H1 (cell line): Measurements from ENCODE around the gene ERC1. TPM values are rescaled to one million over a fixed set of nuclear protein-coding genes. Genes with fewer than 3 reads are reported as not detected.

Experiments
- CTCF ChIA-PET: fragments of 300-600 bp; sonication (Branson Sonifier 250); formaldehyde crosslinking; loops from one replicate; lab custom pipeline; 2021; ENCODE audit not compliant: partially characterized antibody; lab: Charles Lee
- POLR2A ChIA-PET: fragments of 300-600 bp; sonication (Branson Sonifier 250); formaldehyde crosslinking; loops from one replicate; lab custom pipeline; 2021; ENCODE audit warnings: inconsistent platforms; ENCODE audit not compliant: partially characterized antibody; lab: Charles Lee
- DNase-seq, 2 experiments: peaks; one replicate each; pipeline versions ENCODE4 v3.0.0 to v3.0.0-alpha.2; 2010 to 2022; ENCODE audit warnings: low spot score in 2 of 2, low read depth in 1 of 2, mixed read lengths in 1 of 2
- FAIRE-seq: peaks from 2 replicates; lab custom pipeline; 2011; peaks lifted over from hg19 to GRCh38; lab: Jason Lieb, UNC
- H2AFZ ChIP-seq: 2 replicates; pipeline ENCODE4 v1.8.1; 2012; ENCODE audit warnings: low read length, inconsistent platforms
- H2AK5ac ChIP-seq: 2 replicates; pipeline ENCODE4 v1.6.1; 2013; ENCODE audit warnings: low read depth, low read length
- H2BK120ac ChIP-seq: replicated peaks from 2 replicates; pipeline ENCODE3; 2013; ENCODE audit warnings: low read depth, low read length, inconsistent platforms
- H2BK12ac ChIP-seq: 2 replicates; pipeline ENCODE4 v1.6.1; 2013; ENCODE audit warnings: low read depth, low read length
- H2BK15ac ChIP-seq: 2 replicates; pipeline ENCODE4 v1.6.1; 2013; ENCODE audit warnings: low read length
- H2BK20ac ChIP-seq: 2 replicates; pipeline ENCODE4 v1.6.1; 2013; ENCODE audit warnings: low read length
- H2BK5ac ChIP-seq: 2 replicates; pipeline ENCODE4 v1.6.1; 2013; ENCODE audit warnings: low read depth, low read length
- H3K14ac ChIP-seq: 2 replicates; pipeline ENCODE4 v1.6.1; 2013; ENCODE audit warnings: inconsistent platforms; ENCODE audit not compliant: insufficient read length
- H3K18ac ChIP-seq: 2 replicates; pipeline ENCODE4 v1.6.1; 2013; ENCODE audit warnings: low read length; ENCODE audit errors: extremely low read depth
- H3K23ac ChIP-seq: 2 replicates; pipeline ENCODE4 v1.6.1; 2013; ENCODE audit warnings: inconsistent platforms; ENCODE audit not compliant: insufficient read length
- H3K23me2 ChIP-seq: 2 replicates; pipeline ENCODE4 v1.6.1; 2013; ENCODE audit warnings: low read depth, low read length
- H3K27ac ChIP-seq: 2 replicates; pipeline ENCODE4 v1.6.1; 2011; ENCODE audit warnings: low read depth, low read length, inconsistent platforms
- H3K27me3 ChIP-seq, 4 experiments: replicated peaks in 1 of 4; 1 replicate in 1 of 4; 2 replicates in 3 of 4; pipeline versions ENCODE4 v1.6.1 to v1.8.1; 2011 to 2013; ENCODE audit warnings: low read length in 3 of 4, mild to moderate bottlenecking in 3 of 4, inconsistent platforms in 2 of 4, mixed read lengths in 2 of 4, moderate library complexity in 1 of 4; ENCODE audit not compliant: control insufficient read depth in 3 of 4, insufficient read depth in 3 of 4; ENCODE audit errors: extremely low read depth in 1 of 4
- H3K36me3 ChIP-seq, 4 experiments: 2 replicates each; pipeline versions ENCODE4 v1.6.1 to v1.8.1; 2011 to 2013; ENCODE audit warnings: mild to moderate bottlenecking in 4 of 4, low read length in 3 of 4, moderate library complexity in 2 of 4, control low read depth in 1 of 4, inconsistent platforms in 1 of 4; ENCODE audit not compliant: insufficient read depth in 4 of 4, control insufficient read depth in 2 of 4
- H3K4ac ChIP-seq: replicated peaks from 2 replicates; pipeline ENCODE3; 2013; ENCODE audit warnings: low read length, low read depth, mixed read lengths, inconsistent platforms; ENCODE audit not compliant: insufficient read length
- H3K4me1 ChIP-seq, 4 experiments: replicated peaks in 1 of 4; 1 replicate in 1 of 4; 2 replicates in 3 of 4; pipeline versions ENCODE4 v1.6.1 to v1.8.1; 2011 to 2013; ENCODE audit warnings: low read length in 3 of 4, inconsistent platforms in 2 of 4, mixed read lengths in 1 of 4; ENCODE audit not compliant: insufficient read depth in 4 of 4, control insufficient read depth in 3 of 4
- H3K4me2 ChIP-seq, 2 experiments: 2 replicates each; pipeline versions ENCODE4 v1.6.1 to v1.8.1; 2011 to 2013; ENCODE audit warnings: low read depth in 2 of 2, low read length in 2 of 2, control low read depth in 1 of 2, inconsistent platforms in 1 of 2, mild to moderate bottlenecking in 1 of 2; ENCODE audit not compliant: insufficient read depth in 1 of 2
- H3K4me3 ChIP-seq, 4 experiments: fragments of 200-600, 300-600 bp in 1 of 4; sonication (generic), shearing (Covaris generic), sonication (Bioruptor Twin) in 1 of 4; 2 replicates each; pipeline versions ENCODE4 v1.5.1 to v1.8.1; 2011 to 2016; ENCODE audit warnings: low read length in 4 of 4, low read depth in 3 of 4, control low read depth in 2 of 4, inconsistent platforms in 2 of 4, mild to moderate bottlenecking in 2 of 4, mixed read lengths in 1 of 4, moderate library complexity in 1 of 4; ENCODE audit not compliant: insufficient read depth in 2 of 4; ENCODE audit errors: extremely low read depth in 1 of 4
- H3K56ac ChIP-seq: replicated peaks from 2 replicates; pipeline ENCODE3; 2013; ENCODE audit warnings: low read depth, mild to moderate bottlenecking, mixed read lengths, low read length, inconsistent platforms; ENCODE audit not compliant: insufficient read length
- H3K79me1 ChIP-seq: 2 replicates; pipeline ENCODE4 v1.6.1; 2013; ENCODE audit warnings: low read depth, low read length, control low read depth
- H3K79me2 ChIP-seq, 2 experiments: 2 replicates each; pipeline versions ENCODE4 v1.6.1 to v1.8.1; 2012 to 2013; ENCODE audit warnings: low read length in 2 of 2, mild to moderate bottlenecking in 2 of 2, inconsistent platforms in 1 of 2; ENCODE audit not compliant: insufficient read depth in 2 of 2, control insufficient read depth in 1 of 2
- H3K9ac ChIP-seq, 4 experiments: replicated peaks in 1 of 4; 1 replicate in 1 of 4; 2 replicates in 3 of 4; pipeline versions ENCODE4 v1.6.1 to v1.8.1; 2011 to 2013; ENCODE audit warnings: low read depth in 3 of 4, low read length in 3 of 4, control low read depth in 2 of 4, mild to moderate bottlenecking in 2 of 4, moderate library complexity in 2 of 4, inconsistent platforms in 1 of 4; ENCODE audit errors: extremely low read depth in 1 of 4
- H3K9me3 ChIP-seq, 2 experiments: 2 replicates each; pipeline versions ENCODE4 v1.6.1 to v1.8.1; 2012 to 2013; ENCODE audit warnings: mild to moderate bottlenecking in 2 of 2, moderate library complexity in 2 of 2, control low read depth in 1 of 2, inconsistent platforms in 1 of 2, low read depth in 1 of 2, low read length in 1 of 2, mixed read lengths in 1 of 2; ENCODE audit not compliant: insufficient read depth in 2 of 2
- H4K20me1 ChIP-seq, 2 experiments: replicated peaks in 1 of 2; 2 replicates each; pipeline versions ENCODE3 to v1.8.1; 2011 to 2013; ENCODE audit warnings: inconsistent platforms in 2 of 2, low read length in 2 of 2, mild to moderate bottlenecking in 1 of 2; ENCODE audit not compliant: insufficient read depth in 2 of 2, control insufficient read depth in 1 of 2
- H4K5ac ChIP-seq: 2 replicates; pipeline ENCODE4 v1.6.1; 2013; ENCODE audit warnings: low read length, low read depth, mixed read lengths, inconsistent platforms; ENCODE audit not compliant: insufficient read length
- H4K8ac ChIP-seq: 2 replicates; pipeline ENCODE4 v1.8.0; 2013; ENCODE audit warnings: mild to moderate bottlenecking, moderate library complexity, low read length, inconsistent platforms; ENCODE audit not compliant: insufficient read depth; ENCODE audit errors: extremely low read depth
- H4K91ac ChIP-seq: replicated peaks from 2 replicates; pipeline ENCODE3; 2013; ENCODE audit warnings: low read length, mixed read lengths, inconsistent platforms; ENCODE audit not compliant: insufficient read length
- ASH2L ChIP-seq: fragments of 200-600, 300-600 bp; sonication (generic); IDR thresholded peaks from one replicate; pipeline ENCODE4 v1.7.1; 2017; ENCODE audit warnings: low read length
- ATF2 ChIP-seq: IDR thresholded peaks from 2 replicates; pipeline ENCODE4 v1.6.1; 2012; ENCODE audit warnings: low read length, inconsistent platforms
- ATF3 ChIP-seq: IDR thresholded peaks from 2 replicates; pipeline ENCODE4 v1.6.1; 2011; ENCODE audit warnings: low read depth, mild to moderate bottlenecking, low read length; ENCODE audit not compliant: insufficient read depth
- CHD1 ChIP-seq: IDR thresholded peaks from 2 replicates; pipeline ENCODE4 v1.6.1; 2012; ENCODE audit warnings: low read depth, low read length, improper control_type of control experiment
- CTBP2 ChIP-seq: IDR thresholded peaks from 2 replicates; pipeline ENCODE4 v1.7.0; 2011; ENCODE audit warnings: borderline replicate concordance, mild to moderate bottlenecking, moderate library complexity, mixed read lengths, low read length; ENCODE audit not compliant: insufficient read depth, insufficient read length
- RAD21 ChIP-seq, 2 experiments: IDR thresholded peaks in 1 of 2; conservative IDR thresholded peaks in 1 of 2; 2 replicates each; pipeline ENCODE4 v1.6.1; 2011; ENCODE audit warnings: low read depth in 2 of 2, low read length in 2 of 2, improper control_type of control experiment in 1 of 2, inconsistent platforms in 1 of 2, mild to moderate bottlenecking in 1 of 2, moderate library complexity in 1 of 2
- RXRA ChIP-seq: IDR thresholded peaks from 2 replicates; pipeline ENCODE4 v1.6.1; 2011; ENCODE audit warnings: low read depth, mild to moderate bottlenecking, low read length, moderate library complexity; ENCODE audit not compliant: insufficient read depth
- SUZ12 ChIP-seq: fragments of 200-600 bp; sonication (generic); IDR thresholded peaks from 2 replicates; pipeline ENCODE4 v1.6.1; 2012; ENCODE audit warnings: mild to moderate bottlenecking, inconsistent platforms, low read length, moderate library complexity, mixed read lengths
- TAF7 ChIP-seq: optimal IDR thresholded peaks from 2 replicates; pipeline ENCODE3; 2011; ENCODE audit warnings: low read depth, mild to moderate bottlenecking, inconsistent platforms, low read length, moderate library complexity, borderline replicate concordance
- TCF12 ChIP-seq: IDR thresholded peaks from 2 replicates; pipeline ENCODE4 v1.6.1; 2011; ENCODE audit warnings: low read depth, mild to moderate bottlenecking, low read length
- ZNF274 ChIP-seq: IDR thresholded peaks from 2 replicates; pipeline ENCODE4 v1.7.0; 2012; ENCODE audit warnings: low read length, borderline replicate concordance; ENCODE audit errors: extremely low read depth
- WGBS, 2 experiments: shearing (Covaris generic) in 1 of 2; methylation state at CpG; one replicate each; pipeline versions ENCODE4 v1.1.6 to v1.1.7; 2013 to 2015; ENCODE audit warnings: low lambda C conversion rate in 2 of 2, mixed read lengths in 2 of 2, inconsistent platforms in 1 of 2, low coverage in 1 of 2, missing lambda C conversion rate in 1 of 2; ENCODE audit not compliant: insufficient replicate concordance in 2 of 2, insufficient coverage in 1 of 2, insufficient read length in 1 of 2; ENCODE audit errors: extremely low coverage in 1 of 2, missing lambda C conversion rate in 1 of 2; 5-methylcytosine and 5-hydroxymethylcytosine counted together
- polyA plus RNA-seq, 7 experiments: library from polyadenylated mRNA; depleted of rRNA in 3 of 7; stranded (reverse) in 5 of 7; unstranded in 2 of 7; fragments of >200 nt in 5 of 7; fragments of 200-250 nt in 2 of 7; gene quantifications; 1 replicate in 5 of 7; 2 replicates in 1 of 7; 4 replicates in 1 of 7; pipeline versions ENCODE4 v1.2.1 to v1.2.3, GENCODE V29; 2011 to 2013; ENCODE audit warnings: missing spikeins in 2 of 7, mixed read lengths in 2 of 7
- total RNA-seq: library from RNA; stranded (reverse); fragmentation: NEBNext Ultra II Directional; extraction: Animal tissue kit (Norgen Biotek cat#: 25700); gene quantifications from 2 replicates; pipeline ENCODE4 v1.2.1, GENCODE V29; 2021

Gene ERC1
- total and polyA plus RNA-seq, 2 of the 8 experiments (the other 6 are each of a cell fraction or from before 2014, with no cell fraction given) = 7.8 to 45.7 TPM

GRCh38 chr12:1502379-1502720 lies 511.3 kb downstream of the ERC1 start:
- H4K91ac ChIP-seq = no peak overlapping the region
- H3K4me1 ChIP-seq = peaks cover 0 to 3% (median 0%) of the 10 kb centered on the region in 4 experiments; a peak in 1 of 7 replicates
- H3K4me2 ChIP-seq = no peak overlapping the region
- H2BK20ac ChIP-seq = no peak overlapping the region
- no peaks in the 10 kb centered on the region for H3K79me2 ChIP-seq
- no peak overlapping the region for H2BK120ac ChIP-seq
- H3K27me3 ChIP-seq = no peaks in the 10 kb centered on the region
- H4K5ac ChIP-seq = no peak overlapping the region
- no peak overlapping the region for H3K4ac ChIP-seq
- H4K20me1 ChIP-seq = no peaks in the 10 kb centered on the region
- no peak overlapping the region for H3K27ac ChIP-seq
- ChIA-PET CTCF (interaction anchor here (0.5 to 2.4 kb wide), 5 partner anchors 11 to 384 kb away, joined by 3 to 7 read pairs (median 4); no protein-coding TSS in a partner anchor), POLR2A (no interaction called here)
- H3K9me3 ChIP-seq = peaks cover 0 to 3% of the 10 kb centered on the region in 2 experiments; a peak in 1 of 4 replicates
- H2BK5ac ChIP-seq = no peak overlapping the region
- no peak overlapping the region for H3K4me3 ChIP-seq
- no peak overlapping the region for H4K8ac ChIP-seq
- no peak overlapping the region for H3K56ac ChIP-seq
- FAIRE-seq (no peak), DNase-seq (no peak)
- no peak overlapping the region for H2AFZ ChIP-seq
- H2BK12ac ChIP-seq = no peak overlapping the region
- H3K79me1 ChIP-seq = no peaks in the 10 kb centered on the region
- no peak overlapping the region for H3K23ac ChIP-seq
- no peak overlapping the region for H3K18ac ChIP-seq
- H3K23me2 ChIP-seq = 0 out of 2 replicates have a peak, but pooled peaks cover 2% of the 10 kb centered on the region
- H3K9ac ChIP-seq = no peak overlapping the region
- 74% methylated on average over 6 of the region's 6 CpGs; no CpG with 5 or more reads in 1 of the 2 experiments for WGBS, 2 experiments
- H2BK15ac ChIP-seq = no peak overlapping the region
- H3K36me3 ChIP-seq = no peaks in the 10 kb centered on the region
- H3K14ac ChIP-seq = no peak overlapping the region
- no peak overlapping the region for H2AK5ac ChIP-seq
- no peak for TF ChIP-seq RAD21 (IDR thresholded peaks at IDR 0.05 in 1 of 2, conservative IDR thresholded peaks at IDR 0.05 in 1 of 2; ENCODE audit: low read depth in 2 of 2, low read length in 2 of 2)
- TF ChIP-seq TCF12 = no peak
- no peak for TF ChIP-seq ASH2L
- no peak for TF ChIP-seq ZNF274
- no peak for TF ChIP-seq TAF7
- TF ChIP-seq SUZ12 = no peak
- TF ChIP-seq ATF2 = no peak
- TF ChIP-seq RXRA = no peak
- no peak for TF ChIP-seq CHD1
- no peak for TF ChIP-seq ATF3
- no peak for TF ChIP-seq CTBP2
